LNCAP (cell line): ENCODE data around the gene GRHL3.

Source experiments
- CTCF ChIP-seq: fragments of 450-650 bp; IDR thresholded peaks from 2 replicates; pipeline ENCODE4 v1.5.1; 2017; ENCODE audit warnings: mild to moderate bottlenecking

Gene GRHL3

GRCh38 chr1:24340770-24341169 lies 21.6 kb downstream of the GRHL3 start:
- TF ChIP-seq CTCF, result no peak

GRCh38 chr1:24341260-24341659 lies 22.1 kb downstream of the GRHL3 start:
- no peak for TF ChIP-seq CTCF

GRCh38 chr1:24343412-24344089 lies 24.4 kb downstream of the GRHL3 start:
- no peak for TF ChIP-seq CTCF

GRCh38 chr1:24344090-24344742 lies 25.1 kb downstream of the GRHL3 start:
- no peak for TF ChIP-seq CTCF

- TF ChIP-seq CTCF, result no peak
Measured at GRCh38 chr1:24345334-24345733, 26.2 kb downstream of the GRHL3 start.

- TF ChIP-seq CTCF, result no peak
Measured at GRCh38 chr1:24347159-24347934, 28.2 kb downstream of the GRHL3 start.

- TF ChIP-seq CTCF, result no peak
Measured at GRCh38 chr1:24348196-24348595, 29.0 kb downstream of the GRHL3 start.
